ENCODE measurements around the gene RBL1.

DNA sequence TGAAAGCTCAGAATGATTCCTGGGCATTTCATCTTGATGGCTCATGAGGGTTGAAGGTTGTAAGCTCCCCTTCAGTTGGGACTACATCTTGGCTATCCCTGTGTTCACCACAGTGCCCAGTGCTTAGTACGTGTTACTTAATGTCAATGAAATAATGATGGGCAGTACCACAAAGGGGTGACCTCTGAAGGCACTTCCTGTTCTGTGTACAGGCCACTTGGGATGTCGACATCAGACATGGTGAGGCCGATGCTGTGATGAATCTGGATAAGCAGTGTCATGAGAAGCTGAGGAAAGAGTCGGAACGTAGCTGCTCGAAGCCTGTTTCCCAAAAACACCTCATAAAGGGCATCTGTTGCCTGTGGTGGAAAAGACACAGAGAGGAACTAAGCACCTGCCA lies 27.6 kb upstream of the RBL1 start:
- TF ChIP-seq, protein P1, sequence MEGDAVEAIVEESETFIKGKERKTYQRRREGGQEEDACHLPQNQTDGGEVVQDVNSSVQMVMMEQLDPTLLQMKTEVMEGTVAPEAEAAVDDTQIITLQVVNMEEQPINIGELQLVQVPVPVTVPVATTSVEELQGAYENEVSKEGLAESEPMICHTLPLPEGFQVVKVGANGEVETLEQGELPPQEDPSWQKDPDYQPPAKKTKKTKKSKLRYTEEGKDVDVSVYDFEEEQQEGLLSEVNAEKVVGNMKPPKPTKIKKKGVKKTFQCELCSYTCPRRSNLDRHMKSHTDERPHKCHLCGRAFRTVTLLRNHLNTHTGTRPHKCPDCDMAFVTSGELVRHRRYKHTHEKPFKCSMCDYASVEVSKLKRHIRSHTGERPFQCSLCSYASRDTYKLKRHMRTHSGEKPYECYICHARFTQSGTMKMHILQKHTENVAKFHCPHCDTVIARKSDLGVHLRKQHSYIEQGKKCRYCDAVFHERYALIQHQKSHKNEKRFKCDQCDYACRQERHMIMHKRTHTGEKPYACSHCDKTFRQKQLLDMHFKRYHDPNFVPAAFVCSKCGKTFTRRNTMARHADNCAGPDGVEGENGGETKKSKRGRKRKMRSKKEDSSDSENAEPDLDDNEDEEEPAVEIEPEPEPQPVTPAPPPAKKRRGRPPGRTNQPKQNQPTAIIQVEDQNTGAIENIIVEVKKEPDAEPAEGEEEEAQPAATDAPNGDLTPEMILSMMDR (IDR thresholded peaks at IDR 0.05): no peak
- TF ChIP-seq POLR2A (IDR thresholded peaks at IDR 0.05) (no peak), POLR2AphosphoS5 (IDR thresholded peaks at IDR 0.05) (no peak), EP300 (IDR thresholded peaks at IDR 0.05) (no peak)
